NT2/D1 (cell line): ENCODE measurements around the gene OR5B21.

Source experiments
- YY1 ChIP-seq: IDR thresholded peaks from 2 replicates; pipeline ENCODE4 v1.6.1; 2011; ENCODE audit not compliant: insufficient read length, insufficient read depth
- ZNF274 ChIP-seq: IDR thresholded peaks from 2 replicates; pipeline ENCODE4 v1.6.1; 2011; ENCODE audit warnings: mild to moderate bottlenecking, low read depth, low read length

DNA sequence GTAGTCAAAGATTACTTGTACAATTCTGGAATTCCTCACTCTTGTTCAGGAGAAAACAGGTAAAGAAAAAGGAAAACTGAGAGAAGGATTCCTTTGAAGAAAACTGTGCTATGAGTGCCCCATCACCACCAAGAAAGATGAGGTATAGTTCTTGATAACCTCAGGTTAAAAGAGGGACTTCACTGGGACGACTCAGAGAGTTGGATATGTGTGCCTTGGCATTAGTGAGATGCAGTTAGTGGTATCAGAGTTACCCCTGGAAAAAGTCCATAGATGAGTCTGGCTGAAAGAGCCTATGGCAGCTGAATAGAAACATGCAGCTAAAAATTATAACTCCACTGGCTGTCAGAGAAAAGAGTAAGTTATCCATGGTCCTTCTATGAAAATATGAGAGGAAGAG lies 38.9 kb upstream of the OR5B21 start:
- TF ChIP-seq YY1 (no peak), ZNF274 (no peak)
